ENCODE results near the gene BRPF1. TPM values are rescaled to one million over a fixed set of nuclear protein-coding genes. Genes with fewer than 3 reads are reported as not detected.
A peak's percentile ranks its signal among the peaks of the same experiment; 100 is the strongest.

BRPF1 gene
- polyA plus RNA-seq, 1 of the 3 experiments (the other 2 are of a cell fraction) = 13.0 TPM

DNA sequence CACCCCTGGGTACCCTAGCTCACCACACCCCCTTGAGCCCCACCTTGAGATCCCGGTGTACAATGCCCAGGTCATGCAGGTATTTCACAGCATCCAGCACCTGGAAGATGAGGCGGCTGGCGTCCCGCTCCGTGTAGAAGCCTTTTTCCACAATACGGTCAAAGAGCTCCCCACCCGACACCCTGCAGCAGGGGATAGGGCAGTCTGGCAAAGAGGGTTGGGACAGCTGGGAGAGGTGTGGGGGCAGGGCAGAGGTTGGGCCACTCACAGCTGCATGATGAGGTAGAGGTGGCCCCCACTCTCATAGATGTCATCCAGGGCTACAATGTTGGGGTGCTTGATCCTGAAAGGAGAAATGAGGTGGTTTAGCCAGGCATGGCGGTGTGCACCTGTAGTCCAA lies 31.3 kb downstream of the BRPF1 start (continued):
- TF ChIP-seq EZH2phosphoT487 (IDR thresholded peaks at IDR 0.05; ENCODE audit: borderline replicate concordance, low read depth) (no peak), POLR2AphosphoS5 (IDR thresholded peaks at IDR 0.05; ENCODE audit: low read depth, low read length) (no peak), NRF1 (IDR thresholded peaks at IDR 0.05; ENCODE audit: low read depth, low read length) (no peak), ELF1 (IDR thresholded peaks at IDR 0.05) (no peak), FOSL2 (IDR thresholded peaks at IDR 0.05; ENCODE audit: borderline replicate concordance, low read depth) (no peak), MXI1 (IDR thresholded peaks at IDR 0.05; ENCODE audit: low read depth, low read length) (no peak)
- TF ChIP-seq, protein P1, sequence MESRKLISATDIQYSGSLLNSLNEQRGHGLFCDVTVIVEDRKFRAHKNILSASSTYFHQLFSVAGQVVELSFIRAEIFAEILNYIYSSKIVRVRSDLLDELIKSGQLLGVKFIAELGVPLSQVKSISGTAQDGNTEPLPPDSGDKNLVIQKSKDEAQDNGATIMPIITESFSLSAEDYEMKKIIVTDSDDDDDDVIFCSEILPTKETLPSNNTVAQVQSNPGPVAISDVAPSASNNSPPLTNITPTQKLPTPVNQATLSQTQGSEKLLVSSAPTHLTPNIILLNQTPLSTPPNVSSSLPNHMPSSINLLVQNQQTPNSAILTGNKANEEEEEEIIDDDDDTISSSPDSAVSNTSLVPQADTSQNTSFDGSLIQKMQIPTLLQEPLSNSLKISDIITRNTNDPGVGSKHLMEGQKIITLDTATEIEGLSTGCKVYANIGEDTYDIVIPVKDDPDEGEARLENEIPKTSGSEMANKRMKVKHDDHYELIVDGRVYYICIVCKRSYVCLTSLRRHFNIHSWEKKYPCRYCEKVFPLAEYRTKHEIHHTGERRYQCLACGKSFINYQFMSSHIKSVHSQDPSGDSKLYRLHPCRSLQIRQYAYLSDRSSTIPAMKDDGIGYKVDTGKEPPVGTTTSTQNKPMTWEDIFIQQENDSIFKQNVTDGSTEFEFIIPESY (IDR thresholded peaks at IDR 0.05; ENCODE audit: borderline replicate concordance, low read depth) = no peak

DNA sequence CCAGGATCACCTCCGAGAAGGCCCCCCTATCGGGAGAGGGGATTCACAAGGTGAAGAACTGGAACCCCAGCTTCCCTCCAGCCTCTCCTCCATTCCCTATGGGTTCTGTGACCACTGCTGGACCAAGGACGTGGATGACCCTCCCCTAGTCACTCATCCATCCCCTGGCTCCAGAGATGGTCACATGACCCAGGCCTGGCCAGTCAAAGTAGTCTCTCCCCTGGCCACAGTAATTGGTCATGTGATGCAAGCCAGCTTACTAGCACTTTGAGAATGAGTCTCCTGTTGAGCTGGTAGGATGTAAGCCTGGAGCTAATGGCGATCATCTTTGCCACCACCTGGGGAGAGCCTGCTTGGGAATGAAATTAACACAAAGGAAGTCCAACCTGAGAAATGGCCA lies 34.3 kb downstream of the BRPF1 start:
- ChIA-PET CTCF (interaction anchor here (1.2 kb wide), 1 partner anchor 43 kb away, joined by 3 read pairs; no protein-coding TSS in a partner anchor), POLR2A (no interaction called here)
- DNase-seq = peak; percentile 58
- TF ChIP-seq, protein P2, sequence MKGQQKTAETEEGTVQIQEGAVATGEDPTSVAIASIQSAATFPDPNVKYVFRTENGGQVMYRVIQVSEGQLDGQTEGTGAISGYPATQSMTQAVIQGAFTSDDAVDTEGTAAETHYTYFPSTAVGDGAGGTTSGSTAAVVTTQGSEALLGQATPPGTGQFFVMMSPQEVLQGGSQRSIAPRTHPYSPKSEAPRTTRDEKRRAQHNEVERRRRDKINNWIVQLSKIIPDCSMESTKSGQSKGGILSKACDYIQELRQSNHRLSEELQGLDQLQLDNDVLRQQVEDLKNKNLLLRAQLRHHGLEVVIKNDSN (IDR thresholded peaks at IDR 0.05; ENCODE audit: borderline replicate concordance, low read depth) = peak; percentile 79
- no peak for TF ChIP-seq CHD2 (IDR thresholded peaks at IDR 0.05; ENCODE audit: low read length, partially characterized antibody)
- TF ChIP-seq, protein P3, sequence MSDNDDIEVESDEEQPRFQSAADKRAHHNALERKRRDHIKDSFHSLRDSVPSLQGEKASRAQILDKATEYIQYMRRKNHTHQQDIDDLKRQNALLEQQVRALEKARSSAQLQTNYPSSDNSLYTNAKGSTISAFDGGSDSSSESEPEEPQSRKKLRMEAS (IDR thresholded peaks at IDR 0.05; ENCODE audit: low read depth) = no peak
- no peak for TF ChIP-seq GABPA (IDR thresholded peaks at IDR 0.05; ENCODE audit: low read depth)
- TF ChIP-seq JUND (IDR thresholded peaks at IDR 0.05) = no peak
- H3K9me2 ChIP-seq = no peaks in the 10 kb centered on the region
- no peak overlapping the region for H3K27ac ChIP-seq (ENCODE audit: low read depth in 2 of 2, low read length in 1 of 2)
- 89% methylated on average over 4 of the region's 4 CpGs for WGBS (ENCODE audit: low lambda C conversion rate)
- H3K36me3 ChIP-seq (replicated peaks in 1 of 2; ENCODE audit: control insufficient read depth in 1 of 2, insufficient read depth in 2 of 2, low read length in 1 of 2) = peaks cover 0 to 4% of the 10 kb centered on the region in 2 experiments
- no peak overlapping the region for H3K4me3 ChIP-seq (ENCODE audit: low read depth in 2 of 2, low read length in 1 of 2)
- H3K4me1 ChIP-seq (ENCODE audit: control insufficient read depth in 1 of 2, insufficient read depth in 2 of 2, low read depth in 1 of 2, low read length in 1 of 2) = peaks cover 6 to 14% of the 10 kb centered on the region in 2 experiments; a peak in 1 of 4 replicates
- no peak overlapping the region for H3K9ac ChIP-seq
- H3F3A ChIP-seq (replicated peaks; ENCODE audit: insufficient read depth) = peaks cover under 1% of the 10 kb centered on the region
- no peaks in the 10 kb centered on the region for H3K9me3 ChIP-seq
- no peak overlapping the region for H3K4me2 ChIP-seq
- no peaks in the 10 kb centered on the region for H4K20me1 ChIP-seq (ENCODE audit: insufficient read depth)
- H3K79me2 ChIP-seq (ENCODE audit: insufficient read depth) = peaks cover 3% of the 10 kb centered on the region; the same call in 1 of the 2 replicates
- H3K27me3 ChIP-seq (ENCODE audit: insufficient read depth) = no peaks in the 10 kb centered on the region
- no peak overlapping the region for H2AFZ ChIP-seq (ENCODE audit: low read depth)

DNA sequence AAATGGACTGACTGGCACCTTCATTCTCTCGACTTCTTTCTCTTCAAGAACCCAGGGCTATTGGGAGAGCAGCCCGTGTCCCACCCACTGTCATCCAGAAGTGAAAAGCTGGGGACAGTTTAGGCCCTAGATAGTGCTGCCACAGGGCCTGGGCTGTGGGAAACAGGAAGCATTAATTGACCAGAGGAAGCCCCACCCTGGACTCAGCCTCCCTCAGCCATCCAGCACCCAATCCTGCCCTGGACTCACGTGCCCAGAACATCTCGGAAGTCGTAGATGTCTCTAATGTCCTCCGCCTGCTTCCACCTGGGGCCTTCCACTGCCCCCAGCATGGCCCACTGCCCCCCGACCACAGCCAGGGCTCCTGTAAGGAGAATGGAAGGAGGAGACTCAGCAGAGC lies 35.9 kb downstream of the BRPF1 start:
- DNase-seq = no peak
- TF ChIP-seq, protein P4, sequence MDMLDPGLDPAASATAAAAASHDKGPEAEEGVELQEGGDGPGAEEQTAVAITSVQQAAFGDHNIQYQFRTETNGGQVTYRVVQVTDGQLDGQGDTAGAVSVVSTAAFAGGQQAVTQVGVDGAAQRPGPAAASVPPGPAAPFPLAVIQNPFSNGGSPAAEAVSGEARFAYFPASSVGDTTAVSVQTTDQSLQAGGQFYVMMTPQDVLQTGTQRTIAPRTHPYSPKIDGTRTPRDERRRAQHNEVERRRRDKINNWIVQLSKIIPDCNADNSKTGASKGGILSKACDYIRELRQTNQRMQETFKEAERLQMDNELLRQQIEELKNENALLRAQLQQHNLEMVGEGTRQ (IDR thresholded peaks at IDR 0.05; ENCODE audit: borderline replicate concordance, low read depth, low read length) = no peak
- TF ChIP-seq CHD2 (IDR thresholded peaks at IDR 0.05; ENCODE audit: low read length, partially characterized antibody) = no peak
- TF ChIP-seq EP300 (IDR thresholded peaks at IDR 0.05; ENCODE audit: borderline replicate concordance in 1 of 2, low read depth in 1 of 2, low read length in 1 of 2) = no peak
- no peak for TF ChIP-seq FOXJ3 (CRISPR knock-in tag; IDR thresholded peaks at IDR 0.05)
- TF ChIP-seq RFX5 (IDR thresholded peaks at IDR 0.05; ENCODE audit: low read length) = no peak
- no peak for TF ChIP-seq MEF2A (IDR thresholded peaks at IDR 0.05; ENCODE audit: borderline replicate concordance, low read depth)
- no peak for TF ChIP-seq FOSL2 (IDR thresholded peaks at IDR 0.05; ENCODE audit: borderline replicate concordance, low read depth)
- no peak for TF ChIP-seq GABPA (IDR thresholded peaks at IDR 0.05; ENCODE audit: low read depth)
- TF ChIP-seq GATA2 (CRISPR knock-in tag; IDR thresholded peaks at IDR 0.05) = no peak
- no peak for TF ChIP-seq ELF1 (IDR thresholded peaks at IDR 0.05)
- TF ChIP-seq, protein P5, sequence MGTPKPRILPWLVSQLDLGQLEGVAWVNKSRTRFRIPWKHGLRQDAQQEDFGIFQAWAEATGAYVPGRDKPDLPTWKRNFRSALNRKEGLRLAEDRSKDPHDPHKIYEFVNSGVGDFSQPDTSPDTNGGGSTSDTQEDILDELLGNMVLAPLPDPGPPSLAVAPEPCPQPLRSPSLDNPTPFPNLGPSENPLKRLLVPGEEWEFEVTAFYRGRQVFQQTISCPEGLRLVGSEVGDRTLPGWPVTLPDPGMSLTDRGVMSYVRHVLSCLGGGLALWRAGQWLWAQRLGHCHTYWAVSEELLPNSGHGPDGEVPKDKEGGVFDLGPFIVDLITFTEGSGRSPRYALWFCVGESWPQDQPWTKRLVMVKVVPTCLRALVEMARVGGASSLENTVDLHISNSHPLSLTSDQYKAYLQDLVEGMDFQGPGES (IDR thresholded peaks at IDR 0.05; ENCODE audit: low read depth, low read length) = no peak
- TF ChIP-seq RAD21 (IDR thresholded peaks at IDR 0.05; ENCODE audit: low read length) = no peak
- no peak for TF ChIP-seq TEAD4 (IDR thresholded peaks at IDR 0.05; ENCODE audit: borderline replicate concordance, insufficient read depth)
- TF ChIP-seq POLR2AphosphoS5 (IDR thresholded peaks at IDR 0.05; ENCODE audit: low read depth, low read length) = no peak
- no peak for TF ChIP-seq NFIC (IDR thresholded peaks at IDR 0.05; ENCODE audit: borderline replicate concordance)

More for the DNA sequence above, 35.9 kb downstream of the BRPF1 start:
- Histone ChIP-seq H3K9me3 (no peaks in the 10 kb centered on the region), H2AFZ (ENCODE audit: low read depth) (no peak overlapping the region), H3K4me3 (ENCODE audit: low read depth in 2 of 2, low read length in 1 of 2) (no peak overlapping the region), H3F3A (replicated peaks; ENCODE audit: insufficient read depth) (peaks cover 4% of the 10 kb centered on the region), H4K20me1 (ENCODE audit: insufficient read depth) (no peaks in the 10 kb centered on the region), H3K27me3 (ENCODE audit: insufficient read depth) (no peaks in the 10 kb centered on the region), H3K4me1 (ENCODE audit: control insufficient read depth in 1 of 2, insufficient read depth in 2 of 2, low read depth in 1 of 2, low read length in 1 of 2) (peaks cover 6 to 14% of the 10 kb centered on the region in 2 experiments; a peak in 1 of 4 replicates), H3K9me2 (no peaks in the 10 kb centered on the region), H3K9ac (no peak overlapping the region), H3K27ac (ENCODE audit: low read depth in 2 of 2, low read length in 1 of 2) (no peak overlapping the region), H3K79me2 (ENCODE audit: insufficient read depth) (peaks cover 3% of the 10 kb centered on the region; the same call in 1 of the 2 replicates), H3K36me3 (replicated peaks in 1 of 2; ENCODE audit: control insufficient read depth in 1 of 2, insufficient read depth in 2 of 2, low read length in 1 of 2) (peaks cover 0 to 2% of the 10 kb centered on the region in 2 experiments), H3K4me2 (no peak overlapping the region)
- CTCF ChIA-PET = no interaction called here
- POLR2A ChIA-PET = interaction anchor here (3.7 kb wide), 1 partner anchor 17 kb away, joined by 20 read pairs; the partner anchor contains the start of gene OGG1
- 90% methylated on average over 7 of the region's 7 CpGs for WGBS (ENCODE audit: low lambda C conversion rate)
